GM23338 (cell line): ENCODE results near the gene C17orf100. TPM values are rescaled to one million over a fixed set of nuclear protein-coding genes. Genes with fewer than 3 reads are reported as not detected.
"Not testable (repeated sequence)": the region's sequence is repeated elsewhere in the genome, so short reads cannot be mapped to it uniquely, and the experiment has no call there.

ENCODE experiments used
- ATAC-seq: fragments of 200-7000 bp; cut with Tn5 transposase; 3 replicates; pipeline ENCODE4 v1.9.1; 2020
- DNase-seq: peaks from one replicate; pipeline ENCODE4 v3.0.0-alpha.2; 2015; ENCODE audit warnings: low spot score
- H2AFZ ChIP-seq: fragments of 200-600 bp; sonication (generic); 2 replicates; pipeline ENCODE4 v1.8.0; 2016; ENCODE audit warnings: antibody characterized with exemption, mild to moderate bottlenecking, moderate library complexity
- H3F3A ChIP-seq: fragments of 200-600 bp; sonication (generic); replicated peaks from 2 replicates; pipeline ENCODE4 v1.8.0; 2017; ENCODE audit warnings: antibody characterized with exemption, mixed run types, low read depth
- H3K27ac ChIP-seq: fragments of 200-600 bp; sonication (generic); 2 replicates; pipeline ENCODE4 v1.6.1; 2016; ENCODE audit warnings: low read depth
- H3K27me3 ChIP-seq: fragments of 200-600 bp; sonication (generic); 2 replicates; pipeline ENCODE4 v1.8.0; 2016; ENCODE audit warnings: mild to moderate bottlenecking, mixed run types, moderate library complexity; ENCODE audit not compliant: insufficient read depth
- H3K36me3 ChIP-seq: fragments of 200-600 bp; sonication (generic); 2 replicates; pipeline ENCODE4 v1.8.0; 2016; ENCODE audit warnings: mild to moderate bottlenecking; ENCODE audit not compliant: insufficient read depth
- H3K4me1 ChIP-seq: fragments of 200-600 bp; sonication (generic); 2 replicates; pipeline ENCODE4 v1.8.0; 2016; ENCODE audit warnings: mild to moderate bottlenecking, moderate library complexity; ENCODE audit not compliant: insufficient read depth
- H3K4me2 ChIP-seq: fragments of 200-600 bp; sonication (generic); 2 replicates; pipeline ENCODE4 v1.7.1; 2017; ENCODE audit warnings: mixed run types
- H3K4me3 ChIP-seq: fragments of 200-600 bp; sonication (generic); 2 replicates; pipeline ENCODE4 v1.6.1; 2016; ENCODE audit warnings: mixed run types
- H3K79me2 ChIP-seq: fragments of 200-600 bp; sonication (generic); replicated peaks from 2 replicates; pipeline ENCODE4 v1.8.0; 2017; ENCODE audit warnings: mild to moderate bottlenecking; ENCODE audit not compliant: insufficient read depth
- H3K9me2 ChIP-seq: fragments of 200-600 bp; sonication (generic); 2 replicates; pipeline ENCODE4 v1.8.0; 2017; ENCODE audit not compliant: insufficient read depth
- H4K20me1 ChIP-seq: fragments of 200-600 bp; sonication (generic); replicated peaks from 2 replicates; pipeline ENCODE4 v1.8.0; 2017; ENCODE audit warnings: mild to moderate bottlenecking; ENCODE audit not compliant: insufficient read depth
- H3K27ac Mint-ChIP-seq: 2 replicates; pipeline ENCODE4 v1.8.0; 2020; ENCODE audit warnings: inconsistent platforms, mild to moderate bottlenecking, moderate library complexity, mixed read lengths
- H3K27me3 Mint-ChIP-seq: 3 replicates; pipeline ENCODE4 v1.8.0; 2022; ENCODE audit warnings: low read depth, mild to moderate bottlenecking, moderate library complexity, mixed read lengths, inconsistent platforms; ENCODE audit not compliant: insufficient read depth, poor library complexity
- H3K36me3 Mint-ChIP-seq: 3 replicates; pipeline ENCODE4 v1.8.0; 2021; ENCODE audit warnings: low read depth, mild to moderate bottlenecking, inconsistent platforms, moderate library complexity, mixed read lengths
- H3K4me1 Mint-ChIP-seq: 3 replicates; pipeline ENCODE4 v1.8.0; 2020; ENCODE audit warnings: mild to moderate bottlenecking, inconsistent platforms, mixed read lengths
- H3K4me3 Mint-ChIP-seq: 3 replicates; pipeline ENCODE4 v1.8.0; 2021; ENCODE audit warnings: moderate library complexity, mild to moderate bottlenecking, inconsistent platforms, mixed read lengths
- H3K9me3 Mint-ChIP-seq: 3 replicates; pipeline ENCODE4 v1.8.0; 2020; ENCODE audit warnings: moderate library complexity, mild to moderate bottlenecking, inconsistent platforms, mixed read lengths
- CREB1 ChIP-seq: fragments of 250-450 bp; sonication (Bioruptor Pico); IDR thresholded peaks from 2 replicates; pipeline ENCODE4 v1.5.0; 2020; ENCODE audit warnings: low read depth, mild to moderate bottlenecking, moderate library complexity
- EZH2phosphoT487 ChIP-seq: fragments of 200-600 bp; sonication (generic); IDR thresholded peaks from one replicate; pipeline ENCODE4 v1.8.1; 2018; ENCODE audit warnings: antibody characterized with exemption; ENCODE audit not compliant: unreplicated experiment
- JUNB ChIP-seq: IDR thresholded peaks from one replicate; pipeline ENCODE4 v1.6.1; 2016; ENCODE audit warnings: antibody characterized with exemption; ENCODE audit not compliant: unreplicated experiment
- NANOG ChIP-seq: IDR thresholded peaks from 2 replicates; pipeline ENCODE4 v1.6.1; 2016; ENCODE audit warnings: antibody characterized with exemption, borderline replicate concordance
- POLR2AphosphoS5 ChIP-seq: IDR thresholded peaks from 2 replicates; pipeline ENCODE4 v1.6.1; 2016; ENCODE audit warnings: antibody characterized with exemption, low read depth
- ZNF331 ChIP-seq: fragments of 250-450 bp; sonication (Bioruptor Pico); IDR thresholded peaks from 2 replicates; pipeline ENCODE4 v1.5.0; 2020; ENCODE audit warnings: low read depth, mild to moderate bottlenecking, moderate library complexity
- polyA plus RNA-seq: library from polyadenylated mRNA; unstranded; fragments of >200 nt; fragmentation: Nextera tagmentation; extraction: Ambion mirVana; gene quantifications from 2 replicates; pipeline ENCODE4 v1.2.1, GENCODE V29; 2016
- total RNA-seq: library from RNA; depleted of rRNA; stranded (reverse); fragments of >200 nt; shearing (Covaris generic); gene quantifications from 2 replicates; pipeline ENCODE4 v1.2.3, GENCODE V29; 2014
- TF ChIP-seq, protein P1 (sequence below): fragments of 250-450 bp; sonication (Bioruptor Pico); IDR thresholded peaks from 2 replicates; pipeline ENCODE4 v1.5.0; 2020; ENCODE audit warnings: mild to moderate bottlenecking, moderate library complexity
- TF ChIP-seq, protein P2 (sequence below), 2 experiments: fragments of 200-600 bp in 1 of 2; sonication (generic) in 1 of 2; conservative IDR thresholded peaks; 2 replicates each; pipeline versions ENCODE4 v1.5.1 to v1.6.1; 2016 to 2017; ENCODE audit warnings: antibody characterized with exemption in 2 of 2, low read depth in 2 of 2, mild to moderate bottlenecking in 2 of 2, moderate library complexity in 1 of 2

Gene C17orf100
- total and polyA plus RNA-seq, 2 experiments from 2014 or later, result 2.7 to 3.9 TPM

DNA sequence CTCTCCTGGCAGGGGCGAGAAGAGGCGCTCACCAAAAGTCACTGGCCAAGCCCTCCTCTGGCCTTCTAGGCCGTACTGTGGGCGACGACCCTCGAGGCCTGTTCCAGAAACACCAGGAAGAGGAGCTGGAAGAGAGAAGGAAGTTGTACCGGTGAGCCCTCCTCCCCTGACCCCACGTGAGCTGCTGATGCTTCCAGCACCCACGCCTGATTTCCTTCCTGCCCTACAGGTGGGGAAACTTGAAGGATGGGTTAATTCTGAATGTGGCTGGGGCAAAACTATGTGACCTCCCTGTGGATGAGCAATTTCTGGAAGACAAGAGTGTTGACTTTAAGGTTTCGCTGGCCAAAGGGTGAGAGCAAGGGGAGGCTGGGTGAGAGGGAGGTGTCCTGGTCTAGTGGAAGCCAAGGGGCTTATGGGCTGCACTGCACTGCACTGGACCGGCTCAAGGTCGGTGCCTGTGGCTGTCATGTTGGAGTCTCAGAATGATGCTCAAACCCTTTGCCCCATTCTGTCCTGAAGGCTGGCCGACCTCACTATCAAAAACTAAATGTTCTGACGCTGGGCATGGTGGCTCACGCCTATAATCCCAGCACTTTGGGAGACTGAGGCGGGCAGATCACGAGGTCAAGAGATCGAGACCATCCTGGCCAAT, 6.2 kb downstream of the C17orf100 start (continued):
- TF ChIP-seq, protein P1, sequence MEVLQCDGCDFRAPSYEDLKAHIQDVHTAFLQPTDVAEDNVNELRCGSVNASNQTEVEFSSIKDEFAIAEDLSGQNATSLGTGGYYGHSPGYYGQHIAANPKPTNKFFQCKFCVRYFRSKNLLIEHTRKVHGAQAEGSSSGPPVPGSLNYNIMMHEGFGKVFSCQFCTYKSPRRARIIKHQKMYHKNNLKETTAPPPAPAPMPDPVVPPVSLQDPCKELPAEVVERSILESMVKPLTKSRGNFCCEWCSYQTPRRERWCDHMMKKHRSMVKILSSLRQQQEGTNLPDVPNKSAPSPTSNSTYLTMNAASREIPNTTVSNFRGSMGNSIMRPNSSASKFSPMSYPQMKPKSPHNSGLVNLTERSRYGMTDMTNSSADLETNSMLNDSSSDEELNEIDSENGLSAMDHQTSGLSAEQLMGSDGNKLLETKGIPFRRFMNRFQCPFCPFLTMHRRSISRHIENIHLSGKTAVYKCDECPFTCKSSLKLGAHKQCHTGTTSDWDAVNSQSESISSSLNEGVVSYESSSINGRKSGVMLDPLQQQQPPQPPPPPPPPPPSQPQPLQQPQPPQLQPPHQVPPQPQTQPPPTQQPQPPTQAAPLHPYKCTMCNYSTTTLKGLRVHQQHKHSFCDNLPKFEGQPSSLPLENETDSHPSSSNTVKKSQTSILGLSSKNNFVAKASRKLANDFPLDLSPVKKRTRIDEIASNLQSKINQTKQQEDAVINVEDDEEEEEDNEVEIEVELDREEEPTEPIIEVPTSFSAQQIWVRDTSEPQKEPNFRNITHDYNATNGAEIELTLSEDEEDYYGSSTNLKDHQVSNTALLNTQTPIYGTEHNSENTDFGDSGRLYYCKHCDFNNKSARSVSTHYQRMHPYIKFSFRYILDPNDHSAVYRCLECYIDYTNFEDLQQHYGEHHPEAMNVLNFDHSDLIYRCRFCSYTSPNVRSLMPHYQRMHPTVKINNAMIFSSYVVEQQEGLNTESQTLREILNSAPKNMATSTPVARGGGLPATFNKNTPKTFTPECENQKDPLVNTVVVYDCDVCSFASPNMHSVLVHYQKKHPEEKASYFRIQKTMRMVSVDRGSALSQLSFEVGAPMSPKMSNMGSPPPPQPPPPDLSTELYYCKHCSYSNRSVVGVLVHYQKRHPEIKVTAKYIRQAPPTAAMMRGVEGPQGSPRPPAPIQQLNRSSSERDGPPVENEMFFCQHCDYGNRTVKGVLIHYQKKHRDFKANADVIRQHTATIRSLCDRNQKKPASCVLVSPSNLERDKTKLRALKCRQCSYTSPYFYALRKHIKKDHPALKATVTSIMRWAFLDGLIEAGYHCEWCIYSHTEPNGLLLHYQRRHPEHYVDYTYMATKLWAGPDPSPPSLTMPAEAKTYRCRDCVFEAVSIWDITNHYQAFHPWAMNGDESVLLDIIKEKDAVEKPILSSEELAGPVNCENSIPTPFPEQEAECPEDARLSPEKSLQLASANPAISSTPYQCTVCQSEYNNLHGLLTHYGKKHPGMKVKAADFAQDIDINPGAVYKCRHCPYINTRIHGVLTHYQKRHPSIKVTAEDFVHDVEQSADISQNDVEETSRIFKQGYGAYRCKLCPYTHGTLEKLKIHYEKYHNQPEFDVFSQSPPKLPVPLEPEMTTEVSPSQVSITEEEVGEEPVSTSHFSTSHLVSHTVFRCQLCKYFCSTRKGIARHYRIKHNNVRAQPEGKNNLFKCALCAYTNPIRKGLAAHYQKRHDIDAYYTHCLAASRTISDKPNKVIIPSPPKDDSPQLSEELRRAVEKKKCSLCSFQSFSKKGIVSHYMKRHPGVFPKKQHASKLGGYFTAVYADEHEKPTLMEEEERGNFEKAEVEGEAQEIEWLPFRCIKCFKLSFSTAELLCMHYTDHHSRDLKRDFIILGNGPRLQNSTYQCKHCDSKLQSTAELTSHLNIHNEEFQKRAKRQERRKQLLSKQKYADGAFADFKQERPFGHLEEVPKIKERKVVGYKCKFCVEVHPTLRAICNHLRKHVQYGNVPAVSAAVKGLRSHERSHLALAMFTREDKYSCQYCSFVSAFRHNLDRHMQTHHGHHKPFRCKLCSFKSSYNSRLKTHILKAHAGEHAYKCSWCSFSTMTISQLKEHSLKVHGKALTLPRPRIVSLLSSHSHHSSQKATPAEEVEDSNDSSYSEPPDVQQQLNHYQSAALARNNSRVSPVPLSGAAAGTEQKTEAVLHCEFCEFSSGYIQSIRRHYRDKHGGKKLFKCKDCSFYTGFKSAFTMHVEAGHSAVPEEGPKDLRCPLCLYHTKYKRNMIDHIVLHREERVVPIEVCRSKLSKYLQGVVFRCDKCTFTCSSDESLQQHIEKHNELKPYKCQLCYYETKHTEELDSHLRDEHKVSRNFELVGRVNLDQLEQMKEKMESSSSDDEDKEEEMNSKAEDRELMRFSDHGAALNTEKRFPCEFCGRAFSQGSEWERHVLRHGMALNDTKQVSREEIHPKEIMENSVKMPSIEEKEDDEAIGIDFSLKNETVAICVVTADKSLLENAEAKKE (CRISPR knock-in tag), result no peak
- TF ChIP-seq JUNB (no peak), CREB1 (CRISPR knock-in tag) (no peak), POLR2AphosphoS5 (no peak), EZH2phosphoT487 (no peak), NANOG (no peak), ZNF331 (CRISPR knock-in tag) (no peak)
- TF ChIP-seq, protein P2, sequence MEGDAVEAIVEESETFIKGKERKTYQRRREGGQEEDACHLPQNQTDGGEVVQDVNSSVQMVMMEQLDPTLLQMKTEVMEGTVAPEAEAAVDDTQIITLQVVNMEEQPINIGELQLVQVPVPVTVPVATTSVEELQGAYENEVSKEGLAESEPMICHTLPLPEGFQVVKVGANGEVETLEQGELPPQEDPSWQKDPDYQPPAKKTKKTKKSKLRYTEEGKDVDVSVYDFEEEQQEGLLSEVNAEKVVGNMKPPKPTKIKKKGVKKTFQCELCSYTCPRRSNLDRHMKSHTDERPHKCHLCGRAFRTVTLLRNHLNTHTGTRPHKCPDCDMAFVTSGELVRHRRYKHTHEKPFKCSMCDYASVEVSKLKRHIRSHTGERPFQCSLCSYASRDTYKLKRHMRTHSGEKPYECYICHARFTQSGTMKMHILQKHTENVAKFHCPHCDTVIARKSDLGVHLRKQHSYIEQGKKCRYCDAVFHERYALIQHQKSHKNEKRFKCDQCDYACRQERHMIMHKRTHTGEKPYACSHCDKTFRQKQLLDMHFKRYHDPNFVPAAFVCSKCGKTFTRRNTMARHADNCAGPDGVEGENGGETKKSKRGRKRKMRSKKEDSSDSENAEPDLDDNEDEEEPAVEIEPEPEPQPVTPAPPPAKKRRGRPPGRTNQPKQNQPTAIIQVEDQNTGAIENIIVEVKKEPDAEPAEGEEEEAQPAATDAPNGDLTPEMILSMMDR (conservative IDR thresholded peaks at IDR 0.05; ENCODE audit: low read depth in 2 of 2), result no peak

DNA sequence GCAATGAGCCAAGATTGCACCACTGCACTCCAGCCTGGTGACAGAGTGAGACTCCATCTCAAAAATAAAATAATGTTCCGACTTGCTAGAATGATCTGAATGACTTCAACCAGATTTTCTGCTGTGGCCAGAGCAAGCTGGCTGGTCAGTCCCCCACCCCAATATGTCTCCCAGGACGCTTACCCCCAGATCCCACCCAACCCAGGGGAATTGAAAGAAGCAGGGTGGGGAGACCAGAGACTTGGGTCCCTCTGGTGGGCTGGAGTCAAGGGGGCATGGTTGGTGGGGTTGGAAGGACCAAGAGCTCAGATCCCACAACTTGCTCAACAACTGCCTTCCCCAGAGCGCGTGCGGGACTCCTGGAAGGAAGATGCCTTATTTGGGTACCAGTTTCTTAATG, 6.8 kb downstream of the C17orf100 start:
- peaks cover 51% of the 10 kb centered on the region for H3K27me3 ChIP-seq
- not testable (repeated sequence) for H4K20me1 ChIP-seq, H3K9me2 ChIP-seq, H3K4me3 ChIP-seq, H3K27ac ChIP-seq, ATAC-seq, H3K9me3 Mint-ChIP-seq, DNase-seq, H2AFZ ChIP-seq, H3K36me3 ChIP-seq, H3K4me1 ChIP-seq, H3K36me3 Mint-ChIP-seq, H3K79me2 ChIP-seq, H3K4me2 ChIP-seq, H3K27ac Mint-ChIP-seq
- Mint-ChIP-seq H3K4me1 (peaks cover 27% of the 10 kb centered on the region), H3K27me3 (peaks cover 41% of the 10 kb centered on the region), H3K4me3 (peak overlapping the region; percentile 85)
- 0 out of 2 replicates have a peak, but pooled peaks cover 11% of the 10 kb centered on the region for H3F3A ChIP-seq
